HepG2 (cell line): ENCODE results near the gene TSKU. TPM values are rescaled to one million over a fixed set of nuclear protein-coding genes. Genes with fewer than 3 reads are reported as not detected.

ENCODE experiments used
- ATAC-seq: fragments of 200-7000 bp; cut with Tn5 transposase; 3 replicates; pipeline ENCODE4 v1.9.1; 2020; ENCODE audit warnings: mild to moderate bottlenecking, moderate library complexity
- BruUV-seq: library from RNA; stranded (reverse); fragments of 400-500 nt; replicated peaks from 2 replicates; lab custom pipeline; 2021; lab: Mats Ljungman, UMichigan
- CTCF ChIA-PET: fragments of 300-600 bp; formaldehyde crosslinking; extraction: SDS; loops from one replicate; lab custom pipeline; 2021; ENCODE audit warnings: low total read pairs, inconsistent platforms, low intra/inter-chr PET ratio; lab: Yijun Ruan, JAX
- POLR2A ChIA-PET: fragments of 350-600 bp; sonication (Branson Sonifier 250); formaldehyde crosslinking; loops from one replicate; lab custom pipeline; 2020; ENCODE audit warnings: antibody characterized with exemption, inconsistent platforms; lab: Yijun Ruan, JAX
- DNase-seq: peaks from one replicate; pipeline ENCODE4 v3.0.0-alpha.2; 2015; ENCODE audit warnings: low spot score
- FAIRE-seq: peaks from 3 replicates; lab custom pipeline; 2011; peaks lifted over from hg19 to GRCh38; lab: Jason Lieb, UNC
- H2AFZ ChIP-seq: one replicate; pipeline ENCODE4 v1.6.1; 2011; ENCODE audit warnings: low read length, inconsistent platforms
- H3K27ac ChIP-seq: fragments of 300-600 bp; 3 replicates; pipeline ENCODE4 v1.8.0; 2011; ENCODE audit warnings: mixed run types, mild to moderate bottlenecking, mixed read lengths, low read length, inconsistent platforms; ENCODE audit not compliant: insufficient read depth; ENCODE audit errors: extremely low read length
- H3K27me3 ChIP-seq, 2 experiments: fragments of 200-600 bp in 1 of 2; 2 replicates in 1 of 2; 3 replicates in 1 of 2; pipeline versions ENCODE4 v1.6.0 to v1.8.0; 2011; ENCODE audit warnings: low read length in 2 of 2, mild to moderate bottlenecking in 2 of 2, moderate library complexity in 2 of 2, inconsistent platforms in 1 of 2; ENCODE audit not compliant: insufficient read depth in 2 of 2, control insufficient read depth in 1 of 2
- H3K36me3 ChIP-seq, 2 experiments: fragments of 200-600 bp in 1 of 2; replicated peaks in 1 of 2; 2 replicates in 1 of 2; 3 replicates in 1 of 2; pipeline versions ENCODE4 v1.5.1 to v1.8.0; 2011; ENCODE audit warnings: low read length in 2 of 2, inconsistent platforms in 1 of 2; ENCODE audit not compliant: insufficient read depth in 2 of 2, control insufficient read depth in 1 of 2
- H3K4me1 ChIP-seq: 2 replicates; pipeline ENCODE4 v1.5.1; 2012; ENCODE audit warnings: low read length, inconsistent platforms; ENCODE audit not compliant: insufficient read depth
- H3K4me2 ChIP-seq: 2 replicates; pipeline ENCODE4 v1.6.0; 2011; ENCODE audit warnings: low read depth, low read length, inconsistent platforms
- H3K4me3 ChIP-seq, 3 experiments: fragments of 200-600 bp in 1 of 3; sonication (generic), shearing (Covaris generic) in 1 of 3; replicated peaks in 1 of 3; 2 replicates each; pipeline ENCODE4 v1.5.1; 2011 to 2016; ENCODE audit warnings: low read length in 3 of 3, inconsistent platforms in 2 of 3, low read depth in 2 of 3, mild to moderate bottlenecking in 2 of 3, control low read depth in 1 of 3, mixed read lengths in 1 of 3; ENCODE audit not compliant: insufficient read depth in 1 of 3
- H3K79me2 ChIP-seq: one replicate; pipeline ENCODE4 v1.6.1; 2011; ENCODE audit warnings: low read length, inconsistent platforms; ENCODE audit not compliant: insufficient read depth
- H3K9ac ChIP-seq: 2 replicates; pipeline ENCODE4 v1.6.0; 2011; ENCODE audit warnings: mild to moderate bottlenecking, low read depth, low read length, inconsistent platforms; ENCODE audit not compliant: insufficient read depth
- H3K9me3 ChIP-seq: 2 replicates; pipeline ENCODE4 v1.5.1; 2012; ENCODE audit warnings: mild to moderate bottlenecking, low read length
- H4K20me1 ChIP-seq: 2 replicates; pipeline ENCODE4 v1.6.0; 2011; ENCODE audit warnings: inconsistent platforms, mild to moderate bottlenecking, low read length, moderate library complexity; ENCODE audit not compliant: insufficient read depth
- CREM ChIP-seq, 2 experiments: sonication (generic) in 1 of 2; formaldehyde crosslinking in 1 of 2; IDR thresholded peaks; 2 replicates each; pipeline versions ENCODE4 v1.4.0 to v1.6.1; 2016 to 2020; ENCODE audit warnings: antibody characterized with exemption in 1 of 2, mild to moderate bottlenecking in 1 of 2, missing genetic modification reagents in 1 of 2
- EZH2 ChIP-seq: conservative IDR thresholded peaks from 2 replicates; pipeline ENCODE4 v1.6.1; 2012; ENCODE audit warnings: mild to moderate bottlenecking, low read depth, low read length, moderate library complexity
- GZF1 ChIP-seq: sonication (generic); formaldehyde crosslinking; IDR thresholded peaks from 2 replicates; pipeline ENCODE4 v1.5.1; 2020; ENCODE audit warnings: mild to moderate bottlenecking, missing genetic modification reagents
- KDM5A ChIP-seq: fragments of 200-600 bp; sonication (generic); IDR thresholded peaks from 2 replicates; pipeline ENCODE4 v1.7.0; 2018; ENCODE audit warnings: antibody characterized with exemption, mild to moderate bottlenecking, low read length, borderline replicate concordance
- WIZ ChIP-seq: sonication (generic); formaldehyde crosslinking; IDR thresholded peaks from 2 replicates; pipeline ENCODE4 v1.5.1; 2020; ENCODE audit warnings: mild to moderate bottlenecking, missing genetic modification reagents
- ZNF772 ChIP-seq: sonication (generic); formaldehyde crosslinking; IDR thresholded peaks from 2 replicates; pipeline ENCODE4 v1.5.0; 2020; ENCODE audit warnings: mild to moderate bottlenecking, missing genetic modification reagents
- WGBS: methylation state at CpG from one replicate; pipeline ENCODE4 v1.1.6; 2017; ENCODE audit warnings: low lambda C conversion rate; 5-methylcytosine and 5-hydroxymethylcytosine counted together
- in situ Hi-C: cut with HindIII; loops from 2 replicates; pipeline ENCODE4 v1.10.0; 2017; ENCODE audit warnings: low pct_unique_long_range_greater_than_20kb; ENCODE audit not compliant: extremely low pct_ligation_motif_present
- intact Hi-C: fragments of 100-400 bp; cut with micrococcal nuclease; formaldehyde crosslinking; loops from one replicate; pipeline ENCODE4 v1.10.0; 2022; ENCODE audit not compliant: unreplicated experiment
- polyA plus RNA-seq, 8 experiments: library from polyadenylated mRNA; depleted of rRNA in 3 of 8; stranded (reverse) in 7 of 8; unstranded in 1 of 8; fragments of >200 nt; fragmentation: Illumina TruSeq in 4 of 8; extraction: Trizol in 4 of 8; gene quantifications; 2 replicates each; pipeline versions ENCODE4 v1.2.1 to v1.2.3, GENCODE V29; 2011 to 2016; ENCODE audit warnings: low read depth in 4 of 8, missing spikeins in 1 of 8, mixed read lengths in 1 of 8; ENCODE audit not compliant: insufficient read depth in 1 of 8
- total RNA-seq, 5 experiments: library from RNA; depleted of rRNA; stranded (reverse); fragments of >200 nt; fragmentation: Illumina TruSeq; extraction: Trizol; gene quantifications; 2 replicates each; pipeline ENCODE4 v1.2.3, GENCODE V29; 2016; ENCODE audit warnings: low read depth in 1 of 5
- TF ChIP-seq, protein P1 (sequence below): sonication (generic); formaldehyde crosslinking; IDR thresholded peaks from 2 replicates; pipeline ENCODE4 v1.4.0; 2020; ENCODE audit warnings: mild to moderate bottlenecking, missing genetic modification reagents
- TF ChIP-seq, protein P2 (sequence below): sonication (generic); formaldehyde crosslinking; IDR thresholded peaks from 2 replicates; pipeline ENCODE4 v1.4.0; 2020; ENCODE audit warnings: missing genetic modification reagents
- TF ChIP-seq, protein P3 (sequence below): IDR thresholded peaks from 2 replicates; pipeline ENCODE4 v1.6.1; 2016; ENCODE audit warnings: missing compliant biosample characterization, missing genetic modification reagents, borderline replicate concordance

Gene TSKU
- total and polyA plus RNA-seq, 2 of the 13 experiments (the other 11 are each of a cell fraction or from before 2014, with no cell fraction given), result 20.3 to 21.4 TPM

DNA sequence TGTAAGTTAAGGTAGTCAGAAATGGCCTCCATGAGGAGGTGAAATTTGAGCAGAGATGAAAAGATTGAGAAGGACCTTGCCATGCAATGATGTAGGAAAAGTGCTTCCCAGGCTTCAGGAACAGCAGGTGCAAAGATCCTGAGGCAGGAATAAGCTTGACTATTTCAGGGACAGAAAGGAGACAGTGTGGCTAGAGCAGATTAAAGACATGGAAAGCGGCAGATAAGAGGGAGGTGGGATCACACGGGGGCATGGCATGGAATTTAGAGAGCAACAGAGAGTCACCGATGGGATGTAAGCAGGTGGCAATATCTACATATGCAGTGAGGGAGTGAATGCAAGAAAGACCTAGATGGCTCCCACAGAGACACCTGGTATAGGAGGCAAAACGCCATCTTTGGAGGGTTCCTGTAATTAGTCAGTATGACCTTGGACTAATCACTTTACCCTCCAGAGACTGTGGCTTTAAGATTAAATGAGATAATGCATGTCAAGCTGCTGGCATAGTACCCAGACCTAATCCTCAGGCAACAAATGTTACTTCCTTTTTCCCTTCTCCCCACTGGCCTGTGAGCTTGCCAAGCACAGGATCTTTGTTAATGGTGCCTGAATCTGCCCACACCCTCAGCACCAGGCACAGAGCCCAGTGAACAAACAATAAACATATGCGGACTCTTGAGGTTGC, 52.9 kb downstream of the TSKU start:
- no peak for DNase-seq
- intact Hi-C loops, result loop anchor here (5.0 kb wide), 1 partner anchor 114 kb away; no protein-coding TSS in a partner anchor
- H2AFZ ChIP-seq, result no peak overlapping the region
- no peak overlapping the region for H3K4me2 ChIP-seq
- H4K20me1 ChIP-seq, result no peaks in the 10 kb centered on the region; the same call in 1 of the 2 replicates
- H3K36me3 ChIP-seq, result no peaks in the 10 kb centered on the region
- ATAC-seq, result no peak
- in situ Hi-C loops, result loop anchor here (10.0 kb wide), 1 partner anchor 111 kb away; no protein-coding TSS in a partner anchor
- no peak for FAIRE-seq
- no peak overlapping the region for H3K9ac ChIP-seq
- ChIA-PET CTCF (no interaction called here), POLR2A (no interaction called here)
- 55% methylated on average over 5 of the region's 5 CpGs for WGBS
- no peaks in the 10 kb centered on the region for H3K9me3 ChIP-seq
- no peaks in the 10 kb centered on the region for H3K79me2 ChIP-seq
- no peak overlapping the region for H3K27ac ChIP-seq
- BruUV-seq, result no TSS peak
- peaks cover 7% of the 10 kb centered on the region; the same call in 1 of the 2 replicates for H3K4me1 ChIP-seq
- no peak overlapping the region for H3K4me3 ChIP-seq
- H3K27me3 ChIP-seq, result peaks cover 3 to 46% of the 10 kb centered on the region in 2 experiments; a peak in 3 of 5 replicates
- TF ChIP-seq, protein P1, sequence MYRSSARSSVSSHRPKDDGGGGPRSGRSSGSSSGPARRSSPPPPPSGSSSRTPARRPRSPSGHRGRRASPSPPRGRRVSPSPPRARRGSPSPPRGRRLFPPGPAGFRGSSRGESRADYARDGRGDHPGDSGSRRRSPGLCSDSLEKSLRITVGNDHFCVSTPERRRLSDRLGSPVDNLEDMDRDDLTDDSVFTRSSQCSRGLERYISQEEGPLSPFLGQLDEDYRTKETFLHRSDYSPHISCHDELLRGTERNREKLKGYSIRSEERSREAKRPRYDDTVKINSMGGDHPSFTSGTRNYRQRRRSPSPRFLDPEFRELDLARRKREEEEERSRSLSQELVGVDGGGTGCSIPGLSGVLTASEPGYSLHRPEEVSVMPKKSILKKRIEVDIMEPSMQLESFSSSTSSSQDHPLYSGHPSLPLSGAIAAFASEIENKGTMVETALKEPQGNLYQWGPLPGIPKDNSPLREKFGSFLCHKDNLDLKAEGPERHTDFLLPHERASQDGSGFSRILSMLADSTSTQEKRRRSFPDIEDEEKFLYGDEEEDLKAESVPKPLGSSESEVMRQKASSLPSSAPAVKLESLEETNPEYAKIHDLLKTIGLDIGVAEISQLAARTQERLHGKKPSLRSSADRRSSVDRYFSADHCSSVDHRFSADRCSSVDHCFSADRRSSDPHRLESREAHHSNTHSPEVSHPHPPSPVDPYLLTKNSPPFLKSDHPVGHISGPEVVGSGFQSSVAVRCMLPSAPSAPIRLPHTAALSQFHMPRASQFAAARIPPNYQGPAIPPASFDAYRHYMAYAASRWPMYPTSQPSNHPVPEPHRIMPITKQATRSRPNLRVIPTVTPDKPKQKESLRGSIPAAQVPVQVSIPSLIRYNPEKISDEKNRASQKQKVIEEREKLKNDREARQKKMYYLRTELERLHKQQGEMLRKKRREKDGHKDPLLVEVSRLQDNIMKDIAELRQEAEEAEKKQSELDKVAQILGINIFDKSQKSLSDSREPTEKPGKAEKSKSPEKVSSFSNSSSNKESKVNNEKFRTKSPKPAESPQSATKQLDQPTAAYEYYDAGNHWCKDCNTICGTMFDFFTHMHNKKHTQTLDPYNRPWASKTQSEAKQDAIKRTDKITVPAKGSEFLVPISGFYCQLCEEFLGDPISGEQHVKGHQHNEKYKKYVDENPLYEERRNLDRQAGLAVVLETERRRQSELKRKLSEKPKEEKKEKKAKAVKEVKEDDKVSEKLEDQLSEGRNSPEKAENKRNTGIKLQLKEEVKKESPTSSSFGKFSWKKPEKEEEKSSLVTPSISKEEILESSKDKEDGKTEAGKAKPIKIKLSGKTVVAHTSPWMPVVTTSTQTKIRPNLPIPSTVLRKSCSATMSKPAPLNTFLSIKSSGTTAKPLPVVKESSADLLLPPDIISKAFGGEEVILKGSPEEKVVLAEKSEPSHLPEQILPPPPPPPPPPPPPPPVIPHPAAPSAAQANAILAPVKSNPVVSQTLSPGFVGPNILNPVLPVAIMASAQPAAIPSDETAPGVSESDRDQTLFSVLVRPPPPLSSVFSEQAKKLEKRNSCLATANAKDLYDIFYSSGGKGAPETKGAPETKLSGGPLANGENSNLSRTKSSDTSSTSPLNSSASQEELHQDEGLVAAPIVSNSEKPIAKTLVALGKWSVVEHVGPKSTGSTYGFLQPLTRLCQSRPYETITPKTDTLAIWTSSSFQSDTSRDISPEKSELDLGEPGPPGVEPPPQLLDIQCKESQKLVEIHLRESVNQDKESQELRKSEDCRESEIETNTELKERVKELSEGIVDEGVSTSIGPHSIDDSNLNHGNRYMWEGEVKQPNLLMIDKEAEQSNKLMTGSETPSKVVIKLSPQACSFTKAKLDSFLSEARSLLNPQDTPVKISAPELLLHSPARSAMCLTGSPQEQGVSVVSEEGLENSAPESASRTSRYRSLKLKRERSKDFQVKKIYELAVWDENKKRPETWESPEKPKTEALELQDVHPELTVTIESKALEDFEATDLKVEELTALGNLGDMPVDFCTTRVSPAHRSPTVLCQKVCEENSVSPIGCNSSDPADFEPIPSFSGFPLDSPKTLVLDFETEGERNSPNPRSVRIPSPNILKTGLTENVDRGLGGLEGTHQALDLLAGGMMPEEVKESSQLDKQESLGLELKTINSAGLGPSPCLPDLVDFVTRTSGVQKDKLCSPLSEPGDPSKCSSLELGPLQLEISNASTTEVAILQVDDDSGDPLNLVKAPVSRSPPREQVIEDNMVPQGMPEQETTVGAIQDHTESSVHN, result no peak
- TF ChIP-seq EZH2, result no peak
- no peak for TF ChIP-seq CREM (IDR thresholded peaks at IDR 0.05)
- no peak for TF ChIP-seq CREM (CRISPR knock-in tag; IDR thresholded peaks at IDR 0.05)
- TF ChIP-seq, protein P2, sequence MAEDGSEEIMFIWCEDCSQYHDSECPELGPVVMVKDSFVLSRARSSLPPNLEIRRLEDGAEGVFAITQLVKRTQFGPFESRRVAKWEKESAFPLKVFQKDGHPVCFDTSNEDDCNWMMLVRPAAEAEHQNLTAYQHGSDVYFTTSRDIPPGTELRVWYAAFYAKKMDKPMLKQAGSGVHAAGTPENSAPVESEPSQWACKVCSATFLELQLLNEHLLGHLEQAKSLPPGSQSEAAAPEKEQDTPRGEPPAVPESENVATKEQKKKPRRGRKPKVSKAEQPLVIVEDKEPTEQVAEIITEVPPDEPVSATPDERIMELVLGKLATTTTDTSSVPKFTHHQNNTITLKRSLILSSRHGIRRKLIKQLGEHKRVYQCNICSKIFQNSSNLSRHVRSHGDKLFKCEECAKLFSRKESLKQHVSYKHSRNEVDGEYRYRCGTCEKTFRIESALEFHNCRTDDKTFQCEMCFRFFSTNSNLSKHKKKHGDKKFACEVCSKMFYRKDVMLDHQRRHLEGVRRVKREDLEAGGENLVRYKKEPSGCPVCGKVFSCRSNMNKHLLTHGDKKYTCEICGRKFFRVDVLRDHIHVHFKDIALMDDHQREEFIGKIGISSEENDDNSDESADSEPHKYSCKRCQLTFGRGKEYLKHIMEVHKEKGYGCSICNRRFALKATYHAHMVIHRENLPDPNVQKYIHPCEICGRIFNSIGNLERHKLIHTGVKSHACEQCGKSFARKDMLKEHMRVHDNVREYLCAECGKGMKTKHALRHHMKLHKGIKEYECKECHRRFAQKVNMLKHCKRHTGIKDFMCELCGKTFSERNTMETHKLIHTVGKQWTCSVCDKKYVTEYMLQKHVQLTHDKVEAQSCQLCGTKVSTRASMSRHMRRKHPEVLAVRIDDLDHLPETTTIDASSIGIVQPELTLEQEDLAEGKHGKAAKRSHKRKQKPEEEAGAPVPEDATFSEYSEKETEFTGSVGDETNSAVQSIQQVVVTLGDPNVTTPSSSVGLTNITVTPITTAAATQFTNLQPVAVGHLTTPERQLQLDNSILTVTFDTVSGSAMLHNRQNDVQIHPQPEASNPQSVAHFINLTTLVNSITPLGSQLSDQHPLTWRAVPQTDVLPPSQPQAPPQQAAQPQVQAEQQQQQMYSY (CRISPR knock-in tag), result no peak
- TF ChIP-seq, protein P3, sequence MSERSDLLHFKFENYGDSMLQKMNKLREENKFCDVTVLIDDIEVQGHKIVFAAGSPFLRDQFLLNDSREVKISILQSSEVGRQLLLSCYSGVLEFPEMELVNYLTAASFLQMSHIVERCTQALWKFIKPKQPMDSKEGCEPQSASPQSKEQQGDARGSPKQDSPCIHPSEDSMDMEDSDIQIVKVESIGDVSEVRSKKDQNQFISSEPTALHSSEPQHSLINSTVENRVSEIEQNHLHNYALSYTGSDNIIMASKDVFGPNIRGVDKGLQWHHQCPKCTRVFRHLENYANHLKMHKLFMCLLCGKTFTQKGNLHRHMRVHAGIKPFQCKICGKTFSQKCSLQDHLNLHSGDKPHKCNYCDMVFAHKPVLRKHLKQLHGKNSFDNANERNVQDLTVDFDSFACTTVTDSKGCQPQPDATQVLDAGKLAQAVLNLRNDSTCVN, result no peak
- no peak for TF ChIP-seq KDM5A
- no peak for TF ChIP-seq GZF1 (CRISPR knock-in tag)
- TF ChIP-seq WIZ (CRISPR knock-in tag), result no peak
- TF ChIP-seq ZNF772, result no peak
